AG09319 (cell line): Measurements from ENCODE around the gene NBEAL1.
"Not testable (repeated sequence)": the region's sequence is repeated elsewhere in the genome, so short reads cannot be mapped to it uniquely, and the experiment has no call there.

Source experiments
- DNase-seq: peaks from one replicate; pipeline ENCODE4 v3.0.0-alpha.2; 2010; ENCODE audit warnings: low read depth; ENCODE audit errors: extremely low read depth
- CTCF ChIP-seq: IDR thresholded peaks from 2 replicates; pipeline ENCODE4 v1.5.1; 2011; ENCODE audit warnings: low read depth, mild to moderate bottlenecking, inconsistent platforms, low read length, moderate library complexity

Gene NBEAL1

GRCh38 chr2:203014456-203015199, at the start of gene NBEAL1:
NBEAL1 (plus strand) TSS chr2:203014875; CDS start chr2:203016385, 1,510 bp downstream.
- TF ChIP-seq CTCF, result no peak
- DNase-seq, result peak; percentile 99

GRCh38 chr2:202965810-202966460, 48.7 kb upstream of the NBEAL1 start:
- TF ChIP-seq CTCF, result no peak
- DNase-seq, result no peak

- DNase-seq, result not testable (repeated sequence)
These were observed 45.3 kb upstream of the NBEAL1 start for GRCh38 chr2:202969404-202969803.

- no peak for DNase-seq
- TF ChIP-seq CTCF, result no peak
These were observed 37.9 kb upstream of the NBEAL1 start for GRCh38 chr2:202976809-202977208.

- TF ChIP-seq CTCF, result no peak
- DNase-seq, result no peak
These were observed 31.7 kb upstream of the NBEAL1 start for GRCh38 chr2:202982779-202983491.

- DNase-seq, result no peak
- no peak for TF ChIP-seq CTCF
These were observed 24.9 kb upstream of the NBEAL1 start for GRCh38 chr2:202989749-202990148.

- DNase-seq, result no peak
- no peak for TF ChIP-seq CTCF
These were observed 24.2 kb upstream of the NBEAL1 start for GRCh38 chr2:202990501-202990900.

- DNase-seq, result not testable (repeated sequence)
These were observed 17.6 kb upstream of the NBEAL1 start for GRCh38 chr2:202997113-202997512.
